Gastroesophageal sphincter (tissue), 4 donors: ENCODE measurements around the gene PEG3. TPM values are rescaled to one million over a fixed set of nuclear protein-coding genes. Genes with fewer than 3 reads are reported as not detected.
"Not testable (repeated sequence)": the region's sequence is repeated elsewhere in the genome, so short reads cannot be mapped to it uniquely, and the experiment has no call there.

Source experiments
- ATAC-seq: fragments of 150-250 bp; one replicate; pipeline ENCODE4 v1.9.1; 2016; ENCODE audit warnings: mild to moderate bottlenecking, moderate library complexity
- H3K27ac ChIP-seq, 4 donors: fragments of 200-600 bp; sonication (generic) in 3 of 4; 1 replicate in 3 of 4; 2 replicates in 1 of 4; pipeline ENCODE4 v1.5.1; 2016 to 2019
- H3K27me3 ChIP-seq: fragments of 200-600 bp; sonication (generic); one replicate; pipeline ENCODE4 v1.5.1; 2019
- H3K36me3 ChIP-seq, 2 donors: fragments of 200-600 bp; sonication (generic); one replicate each; pipeline ENCODE4 v1.5.1; 2019; ENCODE audit warnings: control low read depth in 1 of 2
- H3K4me1 ChIP-seq, 3 donors: fragments of 200-600 bp; sonication (generic); 1 replicate in 2 of 3; 2 replicates in 1 of 3; pipeline ENCODE4 v1.5.1; 2016 to 2019; ENCODE audit warnings: control low read depth in 2 of 3
- H3K4me3 ChIP-seq, 2 donors: fragments of 200-600 bp; sonication (generic); one replicate each; pipeline ENCODE4 v1.5.1; 2019; ENCODE audit warnings: mild to moderate bottlenecking in 1 of 2, moderate library complexity in 1 of 2
- H3K9me3 ChIP-seq, 3 donors: fragments of 200-600 bp; sonication (generic); one replicate each; pipeline ENCODE4 v1.5.1; 2017 to 2019; ENCODE audit warnings: control low read depth in 2 of 3
- EP300 ChIP-seq: sonication (generic); formaldehyde crosslinking; IDR thresholded peaks from one replicate; pipeline ENCODE4 v1.6.1; 2017; ENCODE audit warnings: antibody characterized with exemption, mild to moderate bottlenecking
- POLR2A ChIP-seq, 2 donors: fragments of 450-650 bp; IDR thresholded peaks; one replicate each; pipeline ENCODE4 v1.6.1; 2017; ENCODE audit warnings: antibody characterized with exemption in 2 of 2, mild to moderate bottlenecking in 2 of 2, moderate library complexity in 1 of 2
- POLR2AphosphoS5 ChIP-seq: sonication (generic); formaldehyde crosslinking; IDR thresholded peaks from one replicate; pipeline ENCODE4 v1.6.1; 2017; ENCODE audit warnings: antibody characterized with exemption
- WGBS, 2 donors: methylation state at CpG; one replicate each; pipeline ENCODE4 v1.1.5; 2018; ENCODE audit warnings: low coverage in 1 of 2; 5-methylcytosine and 5-hydroxymethylcytosine counted together
- total RNA-seq, 4 donors: library from RNA; depleted of rRNA; stranded (reverse); fragments of >200 nt; gene quantifications; one replicate each; pipeline ENCODE4 v1.1.0, GENCODE V29; 2016
- TF ChIP-seq, protein P1 (sequence below), 4 experiments: fragments of 200-600 bp in 2 of 4; fragments of 450-650 bp in 2 of 4; sonication (generic) in 1 of 4; IDR thresholded peaks; one replicate each; pipeline ENCODE4 v1.5.1; 2017 to 2019; ENCODE audit warnings: antibody characterized with exemption in 4 of 4, mild to moderate bottlenecking in 2 of 4, moderate library complexity in 2 of 4

Gene PEG3
- total RNA-seq, 4 donors from 2014 or later: 9.6 to 16.2 (median 13.5) TPM

DNA sequence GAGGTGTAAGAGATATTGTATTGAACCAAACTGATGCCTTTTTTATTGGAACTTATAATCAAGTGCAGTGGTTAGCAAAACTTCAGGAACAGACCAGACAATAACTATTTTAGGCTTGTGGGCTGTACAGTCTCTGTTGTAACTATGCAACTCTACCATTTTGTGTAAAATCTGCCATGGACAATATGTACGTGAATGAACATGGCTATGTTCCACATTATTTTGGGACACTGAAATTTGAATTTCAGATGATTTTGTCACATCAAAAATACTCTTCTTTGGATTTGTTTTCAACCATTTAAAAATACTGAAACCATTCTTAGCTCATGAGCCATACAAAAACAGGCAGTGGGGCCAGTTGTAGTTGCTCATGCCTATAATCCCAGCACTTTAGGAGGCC is 27.9 kb upstream of the PEG3 start:
- H3K4me3 ChIP-seq: no peak overlapping the region
- H3K36me3 ChIP-seq: no peaks in the 10 kb centered on the region
- no peak for ATAC-seq
- no peaks in the 10 kb centered on the region for H3K4me1 ChIP-seq
- peaks cover 19% of the 10 kb centered on the region for H3K27me3 ChIP-seq
- H3K9me3 ChIP-seq: peaks cover 0 to 9% (median 0%) of the 10 kb centered on the region in 3 donors
- WGBS, 2 donors: 81 to 100% methylated on average over 1 of the region's 1 CpG
- H3K27ac ChIP-seq: no peak overlapping the region
- TF ChIP-seq, protein P1, sequence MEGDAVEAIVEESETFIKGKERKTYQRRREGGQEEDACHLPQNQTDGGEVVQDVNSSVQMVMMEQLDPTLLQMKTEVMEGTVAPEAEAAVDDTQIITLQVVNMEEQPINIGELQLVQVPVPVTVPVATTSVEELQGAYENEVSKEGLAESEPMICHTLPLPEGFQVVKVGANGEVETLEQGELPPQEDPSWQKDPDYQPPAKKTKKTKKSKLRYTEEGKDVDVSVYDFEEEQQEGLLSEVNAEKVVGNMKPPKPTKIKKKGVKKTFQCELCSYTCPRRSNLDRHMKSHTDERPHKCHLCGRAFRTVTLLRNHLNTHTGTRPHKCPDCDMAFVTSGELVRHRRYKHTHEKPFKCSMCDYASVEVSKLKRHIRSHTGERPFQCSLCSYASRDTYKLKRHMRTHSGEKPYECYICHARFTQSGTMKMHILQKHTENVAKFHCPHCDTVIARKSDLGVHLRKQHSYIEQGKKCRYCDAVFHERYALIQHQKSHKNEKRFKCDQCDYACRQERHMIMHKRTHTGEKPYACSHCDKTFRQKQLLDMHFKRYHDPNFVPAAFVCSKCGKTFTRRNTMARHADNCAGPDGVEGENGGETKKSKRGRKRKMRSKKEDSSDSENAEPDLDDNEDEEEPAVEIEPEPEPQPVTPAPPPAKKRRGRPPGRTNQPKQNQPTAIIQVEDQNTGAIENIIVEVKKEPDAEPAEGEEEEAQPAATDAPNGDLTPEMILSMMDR (IDR thresholded peaks at IDR 0.05): no peak
- TF ChIP-seq POLR2A (IDR thresholded peaks at IDR 0.05) (no peak), POLR2AphosphoS5 (no peak), EP300 (no peak)

DNA sequence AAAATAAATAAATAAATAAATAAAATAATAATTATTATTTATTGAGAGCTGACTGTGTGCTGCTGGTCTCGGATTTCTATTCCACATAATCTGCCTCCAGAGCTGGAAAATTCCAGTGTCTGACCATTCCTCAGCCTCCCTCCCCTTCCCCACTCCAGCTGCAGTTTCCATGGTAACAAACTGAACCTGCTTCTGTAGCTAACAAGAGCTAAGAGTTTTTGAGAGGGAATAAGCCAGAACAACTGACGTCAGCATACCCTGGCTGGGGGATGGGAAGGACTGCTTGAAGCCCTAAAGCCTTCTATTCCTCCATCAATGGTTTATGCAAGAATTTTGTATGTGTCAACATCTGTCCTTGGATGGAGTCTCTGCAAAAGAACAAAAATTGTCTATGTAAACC is 26.0 kb upstream of the PEG3 start:
- no peak for ATAC-seq
- H3K9me3 ChIP-seq: peaks cover 0 to 9% (median 0%) of the 10 kb centered on the region in 3 donors
- H3K27ac ChIP-seq: no peak overlapping the region
- no peaks in the 10 kb centered on the region for H3K4me1 ChIP-seq
- WGBS, 2 donors: 19 to 30% methylated on average over 2 of the region's 2 CpGs
- no peak overlapping the region for H3K4me3 ChIP-seq
- no peaks in the 10 kb centered on the region for H3K36me3 ChIP-seq
- peaks cover 28% of the 10 kb centered on the region for H3K27me3 ChIP-seq
- TF ChIP-seq POLR2A (IDR thresholded peaks at IDR 0.05) (no peak), EP300 (no peak), POLR2AphosphoS5 (no peak)
- TF ChIP-seq, protein P1 (IDR thresholded peaks at IDR 0.05): no peak

DNA sequence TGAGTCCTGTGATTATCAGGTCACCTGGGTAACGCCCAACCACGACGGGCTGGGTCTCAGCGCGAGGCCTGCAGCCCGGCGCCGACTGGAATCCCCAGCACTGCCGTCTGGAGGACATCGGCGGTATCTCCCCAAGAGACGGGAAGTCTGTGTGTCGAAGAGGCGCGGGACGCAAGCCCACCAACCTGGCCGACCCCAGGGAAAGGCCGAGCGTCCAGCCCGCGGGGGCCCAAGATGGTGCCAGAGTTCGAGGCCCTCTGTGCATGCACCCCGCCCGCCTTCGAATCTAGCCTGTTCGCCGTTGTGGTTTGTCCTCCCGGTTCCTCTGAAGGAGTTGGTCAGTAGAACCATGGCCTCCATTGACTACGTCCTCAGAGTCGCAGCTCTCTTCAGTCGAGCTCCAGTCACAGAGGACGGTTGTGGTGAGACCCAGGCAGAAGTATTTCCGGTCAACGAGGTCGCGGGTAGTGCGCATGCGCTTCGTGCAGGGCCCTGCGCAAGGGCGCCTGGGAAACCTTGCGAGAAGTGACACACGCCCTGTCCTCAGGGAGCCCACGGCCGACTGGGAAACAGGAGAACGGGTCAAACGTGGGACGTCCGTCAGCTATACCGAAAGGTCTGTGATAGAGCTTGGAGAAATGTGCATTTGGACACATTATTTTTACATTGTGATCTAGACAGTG is 24.1 kb upstream of the PEG3 start:
- 76 to 82% methylated on average over 9 to 14 of the region's 50 CpGs for WGBS, 2 donors
- H3K27me3 ChIP-seq: peaks cover 29% of the 10 kb centered on the region
- no peak overlapping the region for H3K27ac ChIP-seq
- no peak for TF ChIP-seq POLR2AphosphoS5
- no peak for TF ChIP-seq EP300
- no peak for TF ChIP-seq POLR2A (IDR thresholded peaks at IDR 0.05)
- TF ChIP-seq, protein P1 (IDR thresholded peaks at IDR 0.05): no peak
- peaks cover 0 to 9% (median 0%) of the 10 kb centered on the region in 3 donors for H3K9me3 ChIP-seq
- no peak for ATAC-seq
- no peaks in the 10 kb centered on the region for H3K36me3 ChIP-seq
- no peaks in the 10 kb centered on the region for H3K4me1 ChIP-seq
- H3K4me3 ChIP-seq: no peak overlapping the region

DNA sequence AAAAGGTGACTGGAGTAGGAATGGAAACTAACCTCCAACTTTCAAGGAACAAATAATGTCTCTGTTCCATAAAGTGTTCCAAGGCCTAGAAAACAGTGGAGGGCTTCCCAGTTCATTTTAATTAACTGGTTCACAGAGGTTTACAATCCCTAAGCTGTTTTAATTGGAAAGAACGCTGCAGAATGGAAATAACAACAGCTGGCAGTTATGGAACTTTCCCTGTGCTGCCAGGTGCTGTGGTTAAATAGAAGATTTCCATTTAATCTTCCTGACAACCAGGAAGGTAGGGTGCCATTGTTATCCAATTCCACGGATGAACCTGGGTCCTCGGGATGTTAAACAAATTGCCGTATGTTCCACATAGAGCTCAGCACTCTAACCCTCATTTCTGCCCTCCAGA is 22.2 kb upstream of the PEG3 start:
- no peak overlapping the region for H3K27ac ChIP-seq
- WGBS, 2 donors: 65 to 92% methylated on average over 4 of the region's 4 CpGs
- TF ChIP-seq EP300 (no peak), POLR2AphosphoS5 (no peak), POLR2A (IDR thresholded peaks at IDR 0.05) (no peak)
- TF ChIP-seq, protein P1 (IDR thresholded peaks at IDR 0.05): no peak
- no peak overlapping the region for H3K4me3 ChIP-seq
- no peaks in the 10 kb centered on the region for H3K36me3 ChIP-seq
- no peak for ATAC-seq
- H3K27me3 ChIP-seq: peaks cover 29% of the 10 kb centered on the region
- peaks cover 0 to 9% (median 0%) of the 10 kb centered on the region in 3 donors for H3K9me3 ChIP-seq
- no peaks in the 10 kb centered on the region for H3K4me1 ChIP-seq

DNA sequence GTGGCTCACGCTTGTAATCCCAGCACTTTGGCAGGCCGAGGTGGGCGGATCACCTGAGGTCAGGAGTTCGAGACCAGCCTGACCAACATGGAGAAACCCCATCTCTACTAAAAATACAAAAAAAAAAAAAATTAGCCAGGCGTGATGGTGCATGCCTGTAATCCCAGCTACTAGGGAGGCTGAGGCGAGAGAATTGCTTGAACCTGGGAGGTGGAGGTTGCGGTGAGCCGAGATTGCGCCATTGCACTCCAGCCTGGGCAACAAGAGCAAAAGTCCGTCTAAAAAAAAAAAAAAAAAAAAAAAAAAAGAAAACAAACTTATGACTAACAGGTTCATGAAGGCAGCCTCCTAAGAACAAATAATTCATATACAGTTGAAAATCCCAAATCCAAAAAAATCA is 19.9 kb upstream of the PEG3 start:
- not testable (repeated sequence) for ATAC-seq, H3K36me3 ChIP-seq, H3K4me1 ChIP-seq, H3K9me3 ChIP-seq, H3K27ac ChIP-seq, H3K4me3 ChIP-seq
- peaks cover 18% of the 10 kb centered on the region for H3K27me3 ChIP-seq
- 93 to 100% methylated on average over 2 to 3 of the region's 10 CpGs for WGBS, 2 donors
